Neuronal stem cell (in vitro differentiated cells): ENCODE results near the gene MYD88.

Source experiments
- DNase-seq: peaks from one replicate; pipeline ENCODE4 v3.0.0-alpha.2; 2013; ENCODE audit warnings: low spot score
- H2AFZ ChIP-seq: one replicate; pipeline ENCODE4 v1.6.1; 2013; ENCODE audit warnings: mild to moderate bottlenecking, low read length, inconsistent platforms
- H2AK5ac ChIP-seq: 2 replicates; pipeline ENCODE4 v1.6.1; 2013; ENCODE audit warnings: low read depth, mild to moderate bottlenecking, inconsistent platforms, low read length, moderate library complexity, mixed read lengths
- H2BK120ac ChIP-seq: 2 replicates; pipeline ENCODE4 v1.6.1; 2013; ENCODE audit warnings: low read depth, mild to moderate bottlenecking, inconsistent platforms, low read length, moderate library complexity, mixed read lengths
- H2BK12ac ChIP-seq: one replicate; pipeline ENCODE4 v1.6.1; 2013; ENCODE audit warnings: low read length, inconsistent platforms
- H2BK15ac ChIP-seq: 2 replicates; pipeline ENCODE4 v1.6.1; 2013; ENCODE audit warnings: mild to moderate bottlenecking, low read length, inconsistent platforms, mixed read lengths
- H2BK5ac ChIP-seq: one replicate; pipeline ENCODE4 v1.6.1; 2013; ENCODE audit warnings: inconsistent platforms, mild to moderate bottlenecking, low read length, moderate library complexity
- H3K14ac ChIP-seq: one replicate; pipeline ENCODE4 v1.6.1; 2013; ENCODE audit warnings: low read length, inconsistent platforms
- H3K18ac ChIP-seq: 2 replicates; pipeline ENCODE4 v1.6.1; 2013; ENCODE audit warnings: low read length, inconsistent platforms
- H3K23ac ChIP-seq: 2 replicates; pipeline ENCODE4 v1.6.1; 2013; ENCODE audit warnings: low read depth, mild to moderate bottlenecking, mixed read lengths, low read length, inconsistent platforms; ENCODE audit not compliant: poor library complexity
- H3K27ac ChIP-seq: replicated peaks from 3 replicates; pipeline ENCODE4 v1.5.1; 2013; ENCODE audit warnings: low read length, inconsistent platforms
- H3K27me3 ChIP-seq, 3 experiments: 2 replicates each; pipeline ENCODE4 v1.6.1; 2013; ENCODE audit warnings: low read length in 3 of 3, mild to moderate bottlenecking in 2 of 3, inconsistent platforms in 1 of 3, low read depth in 1 of 3, mixed read lengths in 1 of 3, moderate library complexity in 1 of 3; ENCODE audit not compliant: control insufficient read depth in 3 of 3, insufficient read depth in 3 of 3
- H3K36me3 ChIP-seq, 2 donors: replicated peaks in 1 of 2; 2 replicates each; pipeline ENCODE4 v1.6.1; 2013; ENCODE audit warnings: low read length in 2 of 2; ENCODE audit not compliant: control insufficient read depth in 2 of 2, insufficient read depth in 2 of 2
- H3K4ac ChIP-seq: 2 replicates; pipeline ENCODE4 v1.6.1; 2013; ENCODE audit warnings: inconsistent platforms, mild to moderate bottlenecking, low read length, moderate library complexity
- H3K4me1 ChIP-seq, 2 donors: 1 replicate in 1 of 2; 2 replicates in 1 of 2; pipeline ENCODE4 v1.6.1; 2013; ENCODE audit warnings: low read length in 2 of 2, low read depth in 1 of 2; ENCODE audit not compliant: control insufficient read depth in 2 of 2, insufficient read depth in 1 of 2
- H3K4me2 ChIP-seq: one replicate; pipeline ENCODE4 v1.6.1; 2013; ENCODE audit warnings: mild to moderate bottlenecking, low read length, inconsistent platforms; ENCODE audit not compliant: insufficient read depth, poor library complexity, severe bottlenecking
- H3K4me3 ChIP-seq, 2 donors: 2 replicates each; pipeline ENCODE4 v1.5.1; 2013; ENCODE audit warnings: low read length in 2 of 2, mild to moderate bottlenecking in 2 of 2, inconsistent platforms in 1 of 2, moderate library complexity in 1 of 2
- H3K79me1 ChIP-seq: one replicate; pipeline ENCODE4 v1.6.1; 2013; ENCODE audit warnings: low read depth, mild to moderate bottlenecking, inconsistent platforms, low read length, moderate library complexity
- H3K9ac ChIP-seq: one replicate; pipeline ENCODE4 v1.6.1; 2013; ENCODE audit warnings: mild to moderate bottlenecking, low read depth, low read length, inconsistent platforms; ENCODE audit not compliant: poor library complexity
- H3K9me3 ChIP-seq, 2 donors: replicated peaks in 1 of 2; 2 replicates each; pipeline versions ENCODE3 to v1.6.1; 2013; ENCODE audit warnings: low read length in 2 of 2, mild to moderate bottlenecking in 2 of 2, inconsistent platforms in 1 of 2, low read depth in 1 of 2, mixed read lengths in 1 of 2, moderate library complexity in 1 of 2; ENCODE audit not compliant: control insufficient read depth in 2 of 2, insufficient read depth in 1 of 2
- H4K8ac ChIP-seq: one replicate; pipeline ENCODE4 v1.6.1; 2013; ENCODE audit warnings: low read depth, mild to moderate bottlenecking, inconsistent platforms, low read length, moderate library complexity
- H4K91ac ChIP-seq: one replicate; pipeline ENCODE4 v1.6.1; 2013; ENCODE audit warnings: low read length, low read depth, mild to moderate bottlenecking, inconsistent platforms; ENCODE audit not compliant: poor library complexity
- WGBS, 2 donors: extraction: QIAGEN DNeasy Blood & Tissue Kit; methylation state at CpG; one replicate each; pipeline ENCODE4 v1.1.7; 2013; ENCODE audit warnings: missing lambda C conversion rate in 2 of 2, mixed read lengths in 1 of 2; ENCODE audit not compliant: insufficient read length in 2 of 2, insufficient replicate concordance in 1 of 2; ENCODE audit errors: extremely low coverage in 2 of 2; 5-methylcytosine and 5-hydroxymethylcytosine counted together

The MYD88 gene

GRCh38 chr3:38107911-38108648 is 30.4 kb upstream of the MYD88 start:
- H3K4ac ChIP-seq = no peak overlapping the region
- no peak overlapping the region for H3K27ac ChIP-seq
- H2BK15ac ChIP-seq = no peak overlapping the region
- H3K14ac ChIP-seq = no peak overlapping the region
- H3K23ac ChIP-seq = no peak overlapping the region
- H3K18ac ChIP-seq = no peak overlapping the region
- H2AK5ac ChIP-seq = no peak overlapping the region
- H4K91ac ChIP-seq = no peak overlapping the region
- no peak for DNase-seq
- H2BK120ac ChIP-seq = no peak overlapping the region
- peaks cover 0 to 9% of the 10 kb centered on the region in 2 donors for H3K36me3 ChIP-seq
- no peak overlapping the region for H3K9ac ChIP-seq
- H3K4me3 ChIP-seq = no peak overlapping the region
- no CpG with 5 or more reads among the region's 7 CpGs for WGBS, 2 donors
- no peak overlapping the region for H4K8ac ChIP-seq
- no peak overlapping the region for H2BK12ac ChIP-seq
- no peak overlapping the region for H2BK5ac ChIP-seq
- no peak overlapping the region for H3K4me2 ChIP-seq
- H3K4me1 ChIP-seq = no peaks in the 10 kb centered on the region
- peaks cover 2% of the 10 kb centered on the region in 2 donors for H3K9me3 ChIP-seq
- H3K79me1 ChIP-seq = peaks cover 6% of the 10 kb centered on the region
- no peak overlapping the region for H2AFZ ChIP-seq
- no peaks in the 10 kb centered on the region for H3K27me3 ChIP-seq

- peak overlapping the region; percentile 37 for H2AK5ac ChIP-seq
- H3K9me3 ChIP-seq = peaks cover 2% of the 10 kb centered on the region in 2 donors
- no peak overlapping the region for H2BK12ac ChIP-seq
- no CpG with 5 or more reads among the region's 11 CpGs for WGBS, 2 donors
- H4K8ac ChIP-seq = no peak overlapping the region
- H3K4me1 ChIP-seq = no peaks in the 10 kb centered on the region
- H3K4ac ChIP-seq = no peak overlapping the region
- H2BK5ac ChIP-seq = peak overlapping the region; percentile 13
- no peak overlapping the region for H3K18ac ChIP-seq
- H2BK120ac ChIP-seq = no peak overlapping the region
- no peaks in the 10 kb centered on the region for H3K27me3 ChIP-seq
- H2BK15ac ChIP-seq = no peak overlapping the region
- peaks cover 6% of the 10 kb centered on the region for H3K79me1 ChIP-seq
- H3K14ac ChIP-seq = peak overlapping the region; percentile 56
- no peak overlapping the region for H3K4me3 ChIP-seq
- H3K23ac ChIP-seq = peak overlapping the region; percentile 52
- peaks cover 0 to 9% of the 10 kb centered on the region in 2 donors for H3K36me3 ChIP-seq
- H3K9ac ChIP-seq = no peak overlapping the region
- no peak overlapping the region for H3K27ac ChIP-seq
- no peak overlapping the region for H4K91ac ChIP-seq
- no peak overlapping the region for H3K4me2 ChIP-seq
- no peak overlapping the region for H2AFZ ChIP-seq
- no peak for DNase-seq
Observed at GRCh38 chr3:38108649-38109579, 29.5 kb upstream of the MYD88 start.

- Histone ChIP-seq H3K4me3 (no peak overlapping the region), H3K36me3 (peaks cover 0 to 9% of the 10 kb centered on the region in 2 donors), H3K4me2 (no peak overlapping the region), H3K23ac (peak overlapping the region; percentile 52), H3K27ac (no peak overlapping the region), H4K8ac (no peak overlapping the region), H3K27me3 (peaks cover 0 to 2% (median 0%) of the 10 kb centered on the region in 3 experiments), H3K14ac (peak overlapping the region; percentile 38), H3K9ac (no peak overlapping the region), H2BK15ac (no peak overlapping the region), H2AK5ac (peak overlapping the region; percentile 37), H2BK120ac (no peak overlapping the region), H3K9me3 (peaks cover 2% of the 10 kb centered on the region in 2 donors), H2BK12ac (peak overlapping the region; percentile 41), H3K4ac (no peak overlapping the region), H4K91ac (no peak overlapping the region), H2AFZ (no peak overlapping the region), H2BK5ac (peak overlapping the region; percentile 5), H3K18ac (peak overlapping the region; percentile 48), H3K79me1 (peaks cover 6% of the 10 kb centered on the region), H3K4me1 (no peaks in the 10 kb centered on the region)
- no peak for DNase-seq
- WGBS, 2 donors = no CpG with 5 or more reads among the region's 17 CpGs
Observed at GRCh38 chr3:38109580-38110313, 28.7 kb upstream of the MYD88 start.
